Measurements from ENCODE around the gene ABCG8.

Gene ABCG8

DNA sequence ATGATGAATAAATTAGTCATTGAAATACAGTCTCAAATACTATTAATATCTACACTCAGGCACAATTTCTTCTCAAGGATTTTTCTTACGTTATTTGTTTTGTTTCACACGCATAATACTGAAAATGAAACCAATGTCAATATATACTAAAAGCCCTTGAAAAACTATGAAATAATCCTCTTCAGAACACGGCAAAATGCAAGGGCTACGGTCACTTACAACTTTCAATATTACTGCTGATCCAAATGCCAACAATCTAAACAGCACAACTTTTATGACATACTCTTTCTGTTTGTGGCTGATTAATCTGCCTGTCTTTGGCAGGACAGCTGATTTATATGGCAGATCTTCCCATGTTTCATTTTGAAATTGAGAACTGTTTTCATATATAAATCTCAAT, 88.7 kb downstream of the ABCG8 start:
- no peak for DNase-seq

DNA sequence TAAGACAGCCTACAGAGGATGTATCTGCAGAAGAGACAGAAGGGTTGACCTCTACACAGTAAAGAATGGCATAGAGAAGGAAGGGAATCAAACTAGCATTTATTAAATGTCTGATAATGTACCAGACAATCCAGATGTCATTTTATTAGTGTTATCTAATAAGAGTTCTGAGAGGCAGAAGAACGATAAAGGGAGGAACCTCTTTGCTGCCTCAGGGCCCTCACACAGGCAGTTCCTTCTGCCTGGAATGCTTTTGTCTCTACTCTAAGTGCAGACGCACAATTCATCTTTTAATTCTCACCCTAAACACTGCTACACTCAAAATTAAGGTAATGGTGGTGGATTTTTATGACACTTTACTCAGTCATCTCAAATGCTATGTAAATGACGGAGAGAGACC, 92.5 kb downstream of the ABCG8 start:
- no peak for DNase-seq

Measured in stimulated activated naive CD4-positive, alpha-beta T cell (primary cell).